Smooth muscle cell (in vitro differentiated cells): ENCODE measurements around the gene ZFAND3. TPM values are rescaled to one million over a fixed set of nuclear protein-coding genes. Genes with fewer than 3 reads are reported as not detected.

Source experiments
- DNase-seq: peaks from one replicate; lab custom pipeline; 2025; ENCODE audit not compliant: unreplicated experiment; lab: John Stamatoyannopoulos, UW
- H2AFZ ChIP-seq: fragments of 200-600 bp; sonication (generic); 2 replicates; pipeline ENCODE4 v1.6.0; 2016; ENCODE audit warnings: antibody characterized with exemption, low read depth, mild to moderate bottlenecking
- H3F3A ChIP-seq: fragments of 200-600 bp; sonication (generic); 2 replicates; pipeline ENCODE4 v1.6.0; 2017; ENCODE audit warnings: antibody characterized with exemption, low read depth
- H3K27ac ChIP-seq: fragments of 200-600 bp; sonication (generic); 2 replicates; pipeline ENCODE4 v1.5.1; 2016; ENCODE audit warnings: low read depth, mild to moderate bottlenecking
- H3K27me3 ChIP-seq: fragments of 200-600 bp; sonication (generic); 2 replicates; pipeline ENCODE4 v1.6.1; 2016; ENCODE audit warnings: low read depth, mild to moderate bottlenecking
- H3K36me3 ChIP-seq: fragments of 200-600 bp; sonication (generic); 2 replicates; pipeline ENCODE4 v1.5.1; 2016; ENCODE audit warnings: low read depth
- H3K4me1 ChIP-seq: fragments of 200-600 bp; sonication (generic); 2 replicates; pipeline ENCODE4 v1.5.1; 2016; ENCODE audit warnings: low read depth
- H3K4me2 ChIP-seq: fragments of 200-600 bp; sonication (generic); 2 replicates; pipeline ENCODE4 v1.6.0; 2016; ENCODE audit warnings: mild to moderate bottlenecking
- H3K4me3 ChIP-seq: fragments of 200-600 bp; sonication (generic); 2 replicates; pipeline ENCODE4 v1.5.1; 2016; ENCODE audit warnings: mild to moderate bottlenecking
- H3K79me2 ChIP-seq: fragments of 200-600 bp; sonication (generic); 2 replicates; pipeline ENCODE4 v1.6.0; 2016; ENCODE audit warnings: low read depth, mild to moderate bottlenecking
- H3K9ac ChIP-seq: fragments of 200-600 bp; sonication (generic); 2 replicates; pipeline ENCODE4 v1.6.0; 2016; ENCODE audit warnings: low read depth
- H3K9me3 ChIP-seq: fragments of 200-600 bp; sonication (generic); replicated peaks from 2 replicates; pipeline ENCODE4 v1.5.1; 2016; ENCODE audit warnings: low read depth
- H4K20me1 ChIP-seq: fragments of 200-600 bp; sonication (generic); 2 replicates; pipeline ENCODE4 v1.6.0; 2016; ENCODE audit warnings: low read depth
- CTCF ChIP-seq: fragments of 200-600 bp; sonication (generic); IDR thresholded peaks from 2 replicates; pipeline ENCODE4 v1.5.1; 2017; ENCODE audit warnings: borderline replicate concordance, mild to moderate bottlenecking, antibody characterized with exemption; ENCODE audit not compliant: insufficient read depth, poor library complexity, severe bottlenecking
- WGBS: methylation state at CpG from one replicate; pipeline ENCODE4 v1.1.7; 2016; ENCODE audit warnings: low lambda C conversion rate; 5-methylcytosine and 5-hydroxymethylcytosine counted together
- polyA plus RNA-seq: library from polyadenylated mRNA; unstranded; fragments of >200 nt; fragmentation: Nextera tagmentation; extraction: Ambion mirVana; gene quantifications from 2 replicates; pipeline ENCODE4 v1.2.1, GENCODE V29; 2016
- total RNA-seq: library from RNA; depleted of rRNA; stranded (reverse); fragments of >200 nt; gene quantifications from 2 replicates; pipeline ENCODE4 v1.2.3, GENCODE V29; 2014

Gene ZFAND3
- total and polyA plus RNA-seq, 2 experiments from 2014 or later: 27.6 to 40.5 TPM

GRCh38 chr6:37882724-37883413 is 63.3 kb downstream of the ZFAND3 start:
- H3K4me1 ChIP-seq: peaks cover 18% of the 10 kb centered on the region
- H3K4me3 ChIP-seq: no peak overlapping the region
- peaks cover 90% of the 10 kb centered on the region for H3K79me2 ChIP-seq
- peak overlapping the region; percentile 17 for H3K9ac ChIP-seq
- H2AFZ ChIP-seq: no peak overlapping the region
- DNase-seq: no peak
- no peaks in the 10 kb centered on the region for H3K9me3 ChIP-seq
- H3K4me2 ChIP-seq: peak overlapping the region; percentile 43
- H3K27ac ChIP-seq: peak overlapping the region; percentile 87
- no peak for TF ChIP-seq CTCF
- 97% methylated on average over 2 of the region's 2 CpGs for WGBS
- no peaks in the 10 kb centered on the region for H3K36me3 ChIP-seq
- H3K27me3 ChIP-seq: no peaks in the 10 kb centered on the region
- peaks cover 28% of the 10 kb centered on the region for H3F3A ChIP-seq
- peaks cover 100% of the 10 kb centered on the region for H4K20me1 ChIP-seq

GRCh38 chr6:37884548-37884947 is 65.0 kb downstream of the ZFAND3 start:
- Histone ChIP-seq H3K27me3 (no peaks in the 10 kb centered on the region), H3K36me3 (no peaks in the 10 kb centered on the region), H3K79me2 (peaks cover 90% of the 10 kb centered on the region), H3K4me1 (peaks cover 18% of the 10 kb centered on the region), H3K4me2 (no peak overlapping the region), H4K20me1 (peaks cover 100% of the 10 kb centered on the region), H3K4me3 (no peak overlapping the region), H3K9ac (no peak overlapping the region), H2AFZ (no peak overlapping the region), H3K27ac (no peak overlapping the region), H3F3A (peaks cover 27% of the 10 kb centered on the region), H3K9me3 (no peaks in the 10 kb centered on the region)
- 95% methylated on average over 1 of the region's 1 CpG for WGBS
- no peak for TF ChIP-seq CTCF
- no peak for DNase-seq

GRCh38 chr6:37889051-37889450 is 69.5 kb downstream of the ZFAND3 start:
- Histone ChIP-seq H3K27ac (no peak overlapping the region), H3K36me3 (no peaks in the 10 kb centered on the region), H4K20me1 (peaks cover 100% of the 10 kb centered on the region), H3K4me3 (no peak overlapping the region), H3K27me3 (no peaks in the 10 kb centered on the region), H2AFZ (no peak overlapping the region), H3K9me3 (no peaks in the 10 kb centered on the region), H3K4me2 (no peak overlapping the region), H3F3A (no peaks in the 10 kb centered on the region), H3K4me1 (no peaks in the 10 kb centered on the region), H3K9ac (no peak overlapping the region), H3K79me2 (peaks cover 99% of the 10 kb centered on the region)
- TF ChIP-seq CTCF: no peak
- WGBS: 89% methylated on average over 4 of the region's 4 CpGs
- no peak for DNase-seq

- Histone ChIP-seq H3K4me1 (no peaks in the 10 kb centered on the region), H3K9me3 (no peaks in the 10 kb centered on the region), H2AFZ (no peak overlapping the region), H3K4me3 (no peak overlapping the region), H4K20me1 (peaks cover 100% of the 10 kb centered on the region), H3K36me3 (no peaks in the 10 kb centered on the region), H3F3A (no peaks in the 10 kb centered on the region), H3K9ac (no peak overlapping the region), H3K27ac (peak overlapping the region; percentile 13), H3K27me3 (no peaks in the 10 kb centered on the region), H3K79me2 (peaks cover 99% of the 10 kb centered on the region), H3K4me2 (no peak overlapping the region)
- DNase-seq: no peak
- TF ChIP-seq CTCF: no peak
Measured at GRCh38 chr6:37889486-37889885, 70.0 kb downstream of the ZFAND3 start.
